GM18867 (cell line): ENCODE results near the gene FRY.
A peak's percentile ranks its signal among the peaks of the same experiment; 100 is the strongest.

Experiments used
- ATAC-seq: cut with Tn5 transposase; IDR thresholded peaks from one replicate; pipeline ENCODE4 v1.9.1; 2021; ENCODE audit warnings: mild to moderate bottlenecking, moderate library complexity; ENCODE audit not compliant: unreplicated experiment

Gene FRY

DNA sequence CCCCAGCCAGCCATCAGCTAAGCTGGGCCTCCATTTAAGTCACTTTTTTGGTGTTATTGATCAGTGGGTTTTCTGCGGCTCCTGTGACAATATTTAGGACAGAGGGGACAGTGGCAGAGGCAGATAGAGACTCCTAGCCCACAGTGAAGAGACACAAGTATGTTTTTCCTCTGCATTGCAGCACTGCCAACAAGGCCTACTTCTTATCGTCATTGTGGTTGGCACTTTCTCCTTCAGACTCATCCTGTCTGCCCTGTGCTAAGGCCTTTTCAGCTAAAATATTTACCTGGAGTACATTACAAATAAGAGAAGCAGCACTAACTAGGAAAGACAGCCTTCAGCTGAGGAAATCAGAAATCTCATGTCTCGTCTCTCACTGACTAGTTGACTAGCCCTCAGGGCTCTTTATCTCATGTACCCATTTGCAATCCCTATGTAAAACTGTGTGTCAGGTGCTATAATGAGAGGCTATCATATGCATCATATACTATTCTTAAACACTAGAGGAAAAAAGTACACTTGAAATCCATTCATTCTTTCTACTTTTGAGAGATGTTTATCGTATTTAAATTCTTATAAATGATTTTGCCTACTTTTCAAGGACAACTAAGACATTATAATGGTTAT, 221.4 kb downstream of the FRY start:
- ATAC-seq, result no peak

DNA sequence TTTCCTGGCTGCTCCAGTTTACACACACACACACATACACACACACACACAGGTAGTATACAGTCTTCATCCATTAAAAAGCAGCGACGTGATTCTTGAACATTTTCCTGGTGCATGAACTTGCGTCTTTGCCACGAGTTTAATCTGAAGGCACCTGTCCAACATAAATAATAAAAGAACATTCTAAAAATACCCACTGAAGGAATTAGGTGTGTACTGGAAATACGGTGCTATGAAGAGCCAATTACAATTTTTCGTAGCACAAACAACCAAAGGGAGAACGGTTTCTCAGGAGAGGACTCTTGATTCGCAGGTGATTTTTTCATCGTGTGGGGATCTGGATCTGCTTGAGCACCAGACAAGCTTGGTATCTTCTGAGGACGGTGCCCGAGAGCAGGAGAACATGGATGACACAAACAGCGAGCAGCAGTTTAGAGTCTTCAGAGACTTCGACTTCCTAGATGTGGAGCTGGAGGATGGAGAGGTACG, 222.4 kb downstream of the FRY start:
- no peak for ATAC-seq

DNA sequence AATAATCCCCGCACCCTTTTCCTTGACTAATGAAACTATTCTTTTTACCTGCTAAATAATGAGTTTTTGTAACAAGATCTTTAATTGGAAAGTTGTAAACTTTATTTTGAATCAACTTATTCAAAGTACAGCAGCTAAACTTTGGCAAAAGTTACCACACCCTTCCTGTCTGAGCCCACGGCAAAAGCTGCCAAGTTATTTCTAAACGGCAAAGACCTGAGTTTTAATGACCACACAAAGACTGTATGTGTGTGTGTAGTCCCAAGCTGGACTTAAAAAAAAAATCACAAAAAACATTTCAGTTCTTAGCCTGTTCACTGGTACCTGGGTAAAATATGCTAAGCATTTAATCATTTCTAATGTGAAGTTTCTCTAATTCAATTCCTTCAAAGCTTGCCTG, 222.8 kb downstream of the FRY start:
- ATAC-seq, result no peak

DNA sequence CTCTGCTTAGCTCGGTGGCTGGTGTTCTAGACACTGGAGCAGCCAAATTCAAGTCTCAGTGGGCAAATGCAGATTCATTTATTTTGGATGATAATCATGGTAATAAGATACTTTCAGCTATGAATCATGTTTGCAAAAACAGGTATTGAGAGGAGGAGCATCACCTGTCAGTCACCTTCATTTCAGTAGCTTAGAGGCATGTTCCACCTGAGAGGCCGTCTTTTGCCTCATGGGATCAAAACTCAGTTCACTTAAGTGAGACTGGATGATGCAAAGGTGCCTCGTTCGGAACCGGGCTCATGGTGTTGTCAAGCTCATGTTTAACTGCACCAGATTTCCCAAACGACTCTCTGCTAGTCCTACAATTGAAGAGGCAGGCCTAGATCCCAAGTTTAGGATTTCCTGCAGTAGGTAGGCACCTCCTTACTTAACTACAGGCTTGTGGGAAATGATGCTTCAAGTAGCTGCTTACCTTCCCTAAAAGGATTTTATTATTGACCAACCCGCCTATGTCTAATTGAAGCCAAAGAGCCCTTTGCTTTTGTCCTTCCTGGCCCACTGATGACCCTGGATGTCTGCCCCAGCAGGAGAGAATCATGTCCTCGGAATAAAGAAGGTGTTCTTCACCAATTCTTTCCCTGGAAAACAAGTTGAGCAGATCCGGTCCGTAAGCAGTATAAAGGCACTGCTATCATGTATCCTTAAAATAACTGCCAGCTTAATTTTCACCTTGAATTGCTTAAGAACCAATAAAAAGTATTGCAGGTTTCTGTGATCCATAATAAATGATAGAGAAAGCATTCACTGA, 223.5 kb downstream of the FRY start:
- ATAC-seq, result no peak

DNA sequence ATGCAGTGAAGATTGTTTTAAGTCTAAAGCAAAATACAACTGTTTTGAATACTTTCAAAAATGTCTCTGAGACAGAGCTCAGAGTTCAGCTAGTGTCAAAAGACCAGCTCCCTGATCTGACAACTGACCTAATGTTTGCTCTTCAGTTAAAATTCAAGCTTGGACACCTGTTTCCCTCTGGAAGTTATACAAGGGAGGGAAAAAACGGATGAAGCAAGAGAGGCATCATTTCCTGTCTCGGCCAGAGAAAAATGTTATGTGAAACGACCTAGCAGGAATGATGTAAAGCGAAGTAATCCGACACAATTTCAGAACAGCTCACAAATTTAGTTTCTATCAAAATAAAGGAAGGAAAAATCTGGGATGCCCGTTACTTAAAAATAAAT, 224.1 kb downstream of the FRY start:
- no peak for ATAC-seq

DNA sequence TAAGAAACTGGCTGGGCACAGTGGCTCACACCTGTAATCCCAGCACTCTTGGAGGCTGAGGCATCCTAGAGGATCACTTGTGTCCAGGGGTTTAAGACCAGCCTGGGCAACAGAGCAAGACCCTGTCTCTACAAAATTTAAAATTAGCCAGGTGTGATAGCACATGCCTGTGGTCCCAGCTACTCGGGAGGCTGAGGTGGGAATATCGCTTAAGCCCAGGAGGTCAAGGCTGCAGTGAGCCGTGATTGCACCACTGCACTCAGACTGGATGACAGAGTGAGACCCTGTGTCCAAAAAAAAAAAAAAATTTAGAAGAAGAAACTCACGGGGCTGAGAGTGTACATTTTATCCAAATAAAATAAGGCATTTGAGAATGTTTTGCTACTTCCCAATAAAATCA, 224.7 kb downstream of the FRY start:
- no peak for ATAC-seq

DNA sequence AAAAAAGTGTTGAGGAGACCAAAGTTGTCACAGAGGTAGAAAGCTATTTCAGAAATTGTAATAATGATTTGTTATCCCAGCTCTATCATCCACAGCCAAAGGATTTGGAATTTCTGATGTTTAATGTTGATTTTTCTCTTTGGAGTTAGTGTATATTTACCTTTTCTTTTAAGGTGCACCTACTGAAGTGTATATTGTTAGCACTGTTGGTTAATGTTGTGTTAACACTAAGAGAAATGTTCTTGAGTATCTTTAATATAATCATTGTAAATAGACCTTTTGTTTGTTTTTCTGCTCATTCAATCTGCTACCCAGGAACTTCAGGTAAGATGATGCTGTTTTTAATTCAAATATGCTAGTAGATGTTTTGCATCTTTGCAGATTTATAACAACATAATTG, 226.1 kb downstream of the FRY start:
- no peak for ATAC-seq

DNA sequence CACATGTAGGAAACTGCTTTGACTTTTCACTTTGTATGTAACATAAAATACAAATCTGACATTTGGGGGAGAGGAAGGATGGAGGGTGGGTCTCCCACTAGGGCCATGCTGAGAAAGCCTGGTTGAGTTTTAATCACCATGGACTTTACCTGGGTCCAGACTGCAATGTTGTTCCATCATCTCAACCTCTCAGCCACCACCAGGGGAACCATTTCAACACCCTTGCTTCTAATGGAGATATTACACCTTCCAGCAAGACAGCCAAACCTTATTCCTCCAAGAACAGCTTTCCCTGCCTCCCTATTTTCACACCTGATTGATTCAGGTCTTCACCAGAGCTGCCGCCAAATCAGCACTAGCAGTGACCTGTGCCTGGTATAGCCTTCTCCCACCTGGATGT, 227.5 kb downstream of the FRY start:
- ATAC-seq, result no peak

DNA sequence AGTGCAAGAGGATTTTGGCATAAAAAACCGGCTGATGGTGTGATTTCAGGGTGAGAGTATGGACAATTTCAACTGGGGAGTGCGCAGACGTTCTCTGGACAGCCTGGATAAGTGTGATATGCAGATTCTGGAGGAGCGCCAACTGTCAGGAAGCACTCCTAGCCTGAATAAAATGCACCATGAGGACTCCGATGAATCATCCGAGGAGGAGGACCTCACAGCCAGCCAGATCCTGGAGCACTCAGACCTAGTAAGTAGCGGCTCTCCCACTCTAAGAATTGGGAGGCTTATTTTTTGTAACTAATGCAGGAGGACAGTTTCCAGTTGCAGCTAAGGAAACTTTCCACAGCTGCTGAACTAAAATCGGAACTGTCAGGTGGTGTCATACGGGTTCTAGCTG, 230.0 kb downstream of the FRY start:
- ATAC-seq, result no peak

DNA sequence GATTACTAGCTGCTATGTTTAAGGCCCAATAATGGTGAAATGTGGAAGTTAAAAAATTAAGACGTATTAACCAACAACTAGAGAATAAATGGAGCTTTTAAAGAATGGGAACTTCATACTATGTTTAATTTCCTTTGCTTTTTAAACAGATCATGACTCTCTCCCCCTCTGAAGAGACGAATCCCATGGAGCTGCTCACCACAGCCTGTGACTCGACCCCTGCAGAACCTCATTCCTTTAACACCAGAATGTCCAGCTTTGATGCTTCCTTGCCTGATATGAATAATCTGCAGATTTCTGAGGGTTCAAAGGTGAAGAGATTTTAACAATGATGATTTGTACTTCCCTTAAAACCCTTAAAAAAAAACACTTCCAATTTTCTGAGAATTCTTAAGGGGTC, 230.6 kb downstream of the FRY start:
- ATAC-seq, result no peak

DNA sequence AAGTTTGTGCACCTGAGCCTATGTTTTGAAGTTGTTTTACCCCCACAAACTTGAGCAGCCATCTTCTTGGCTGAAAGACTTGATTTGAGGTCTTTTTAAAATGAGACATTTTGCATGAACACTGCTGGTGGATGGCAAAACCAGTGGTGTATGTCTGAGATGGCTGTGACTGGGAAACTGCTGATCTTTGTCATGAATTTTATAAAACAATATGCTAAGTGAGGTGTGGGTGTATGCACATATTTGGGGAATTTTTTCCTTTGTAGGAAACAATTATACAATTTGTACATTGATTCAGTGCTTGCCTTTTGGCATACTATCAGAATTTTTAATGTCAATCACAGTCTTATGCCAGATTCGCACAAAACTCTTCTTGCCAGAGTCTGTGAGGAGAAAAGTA, 231.0 kb downstream of the FRY start:
- no peak for ATAC-seq

DNA sequence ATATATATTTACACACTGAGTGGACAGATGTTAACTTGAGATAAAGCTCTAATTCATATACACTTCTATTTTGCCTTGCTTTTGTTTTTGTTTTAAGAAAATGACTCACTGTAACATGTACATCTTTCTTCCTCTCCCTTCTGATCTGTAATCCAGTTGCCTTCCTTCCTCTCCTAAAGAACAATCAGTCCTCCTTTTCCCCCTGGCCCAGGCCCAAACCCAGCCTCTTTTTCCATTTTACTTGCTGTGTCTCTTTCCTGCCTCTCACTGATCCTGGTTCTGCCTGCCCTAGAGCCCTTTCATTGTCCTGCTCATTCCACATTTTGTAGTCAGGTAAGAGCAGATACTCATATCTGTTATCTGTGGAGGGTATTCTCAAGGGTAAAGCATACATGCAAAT, 232.8 kb downstream of the FRY start:
- no peak for ATAC-seq

DNA sequence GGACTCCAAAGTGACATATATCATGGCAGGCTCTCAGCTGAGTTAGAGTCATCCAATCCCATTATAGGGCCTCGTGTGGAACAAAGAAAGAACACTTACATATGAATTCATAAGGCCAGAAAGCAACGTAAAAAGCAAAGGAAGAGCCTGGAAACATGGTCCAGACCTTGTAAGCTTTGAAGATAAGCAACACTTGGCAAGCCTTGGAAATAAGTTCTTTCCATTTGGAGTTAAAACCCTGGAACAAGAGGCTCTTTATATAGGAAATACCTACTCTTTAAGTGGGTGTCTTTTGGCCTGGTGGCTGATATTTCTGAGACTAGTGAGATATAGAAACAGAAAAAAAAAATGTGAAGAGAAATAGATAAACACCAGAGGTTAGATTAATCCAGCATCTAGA, 234.2 kb downstream of the FRY start:
- ATAC-seq, result no peak

DNA sequence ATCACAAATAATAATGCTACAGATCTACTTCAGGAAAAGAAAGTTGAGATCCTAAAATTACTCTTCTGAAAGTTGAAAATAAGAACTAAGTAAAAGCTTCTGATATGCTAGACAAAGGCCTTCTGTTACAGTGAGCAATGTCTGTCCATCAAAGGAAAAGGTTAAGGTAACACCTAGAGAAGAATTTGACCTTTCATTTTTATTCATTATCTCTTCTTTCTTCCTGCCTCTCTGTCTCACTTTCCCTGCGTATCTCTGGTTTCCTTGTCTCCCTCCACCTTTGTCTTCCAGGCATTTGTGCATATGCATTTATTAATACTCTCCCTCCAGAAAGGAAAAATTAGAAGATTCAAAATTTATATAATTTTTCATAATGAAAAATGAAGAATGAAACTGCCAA, 234.6 kb downstream of the FRY start:
- no peak for ATAC-seq

DNA sequence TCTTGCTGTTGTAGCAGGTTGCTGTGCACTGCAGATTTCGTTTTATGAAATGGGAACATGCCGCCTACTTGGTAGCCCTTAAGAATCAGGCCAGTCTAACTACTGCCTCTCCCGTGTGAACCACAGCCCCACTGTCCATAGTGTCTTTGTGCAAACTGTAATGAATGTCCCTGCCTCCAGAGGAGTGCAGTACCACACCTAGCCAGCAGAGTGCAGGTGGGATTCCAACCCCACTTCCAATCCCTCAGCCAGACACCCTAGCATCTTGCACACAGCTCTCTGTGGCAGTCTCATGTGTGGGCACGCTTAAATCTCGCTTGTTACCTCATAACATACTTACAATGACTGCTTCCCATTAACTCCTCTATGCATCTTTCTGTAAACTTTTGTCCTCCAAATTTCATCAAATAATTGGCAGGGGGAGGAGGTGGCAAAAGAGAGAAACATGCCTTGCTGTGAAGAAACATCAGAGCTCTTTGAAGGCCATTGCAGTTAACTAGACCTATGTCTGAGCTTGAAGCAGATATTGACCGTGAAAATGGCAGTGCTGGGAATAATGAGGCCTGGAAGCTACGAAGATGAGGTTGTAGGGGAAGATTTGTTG, 236.4 kb downstream of the FRY start:
- peak; percentile 99 for ATAC-seq

DNA sequence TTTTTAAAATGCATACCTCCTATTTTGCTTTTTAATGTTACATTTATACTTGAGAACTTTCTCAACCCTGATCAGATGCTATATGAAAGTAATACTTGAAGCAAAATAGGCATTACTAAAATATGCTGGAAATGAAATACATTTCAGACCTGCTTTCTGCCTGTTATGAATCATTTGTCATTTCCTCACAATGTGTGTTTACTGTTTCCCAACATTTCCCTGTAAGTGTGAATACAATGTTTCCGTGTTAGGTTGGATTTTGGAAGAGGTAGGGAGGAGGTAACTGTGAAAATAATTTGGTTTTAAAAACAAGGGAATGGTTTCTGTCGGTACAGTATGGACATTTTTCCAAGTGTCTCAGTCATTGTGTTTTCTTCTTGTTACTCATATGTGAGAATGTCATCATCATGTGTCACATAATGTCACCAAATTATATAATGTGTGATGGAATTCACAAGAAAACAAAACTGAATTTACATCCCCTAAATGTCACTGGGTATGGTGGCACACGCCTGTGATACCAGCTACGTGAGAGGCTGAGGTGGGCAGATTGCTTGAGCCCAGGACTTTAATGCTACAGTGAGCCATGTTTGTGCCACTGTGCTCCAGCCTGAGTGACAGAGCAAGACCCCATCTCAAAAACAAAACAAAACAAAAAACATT, 240.6 kb downstream of the FRY start:
- no peak for ATAC-seq

DNA sequence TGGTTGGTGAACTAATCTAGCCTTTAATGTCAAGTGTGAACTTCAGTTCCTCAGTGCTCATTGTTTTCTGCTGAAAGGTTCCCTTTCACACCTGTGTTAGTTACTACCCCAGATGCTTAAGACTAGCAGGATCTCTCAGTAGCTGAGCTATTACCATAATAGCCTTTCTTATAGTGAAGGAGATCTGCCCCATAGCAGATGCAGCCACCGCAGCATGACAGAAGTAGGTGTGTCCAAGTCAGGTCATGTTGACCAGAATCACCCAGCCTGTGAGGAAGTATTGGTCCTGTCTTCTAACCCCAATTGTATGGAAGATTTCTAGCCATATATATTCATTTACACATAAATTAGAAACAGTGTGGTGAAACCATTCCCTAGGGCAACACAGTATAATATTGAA, 246.3 kb downstream of the FRY start:
- ATAC-seq, result no peak

DNA sequence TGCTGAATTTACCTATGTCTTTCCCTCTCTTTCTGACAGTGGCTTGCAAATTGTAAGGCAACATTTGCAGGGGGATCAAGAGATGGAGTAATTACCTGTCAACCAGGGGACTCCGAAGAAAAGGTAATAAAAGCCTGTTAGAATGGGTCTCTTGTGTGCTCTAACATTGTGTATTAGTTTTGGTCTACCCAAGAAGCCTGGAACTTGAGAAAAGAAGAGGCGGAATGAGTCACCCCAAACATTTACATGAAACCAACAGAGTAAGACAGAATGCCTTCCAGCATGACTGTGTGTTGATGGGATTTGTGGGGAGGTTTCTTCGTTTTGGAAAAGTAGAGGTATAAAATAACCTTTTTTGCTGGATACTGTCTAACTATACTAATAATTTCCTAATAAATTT, 246.9 kb downstream of the FRY start:
- ATAC-seq, result no peak

DNA sequence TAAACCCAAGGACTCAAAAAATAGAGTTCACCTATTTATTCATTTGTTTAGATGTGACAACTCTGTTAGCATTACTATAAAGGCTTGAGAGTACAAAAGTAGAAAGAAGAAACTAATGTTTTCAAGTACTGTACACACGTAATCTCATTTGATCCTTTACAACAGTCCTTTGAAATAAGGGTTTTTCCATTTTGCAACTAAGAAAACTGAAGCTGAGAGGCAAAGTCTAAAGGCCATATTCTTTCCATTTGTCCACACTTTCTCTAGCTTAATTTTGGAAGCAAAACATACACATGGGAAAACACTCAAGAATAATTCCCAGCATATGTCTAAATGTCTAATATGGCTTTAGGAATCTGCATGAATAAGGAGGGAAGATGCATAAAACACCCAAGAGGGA, 249.5 kb downstream of the FRY start:
- no peak for ATAC-seq

DNA sequence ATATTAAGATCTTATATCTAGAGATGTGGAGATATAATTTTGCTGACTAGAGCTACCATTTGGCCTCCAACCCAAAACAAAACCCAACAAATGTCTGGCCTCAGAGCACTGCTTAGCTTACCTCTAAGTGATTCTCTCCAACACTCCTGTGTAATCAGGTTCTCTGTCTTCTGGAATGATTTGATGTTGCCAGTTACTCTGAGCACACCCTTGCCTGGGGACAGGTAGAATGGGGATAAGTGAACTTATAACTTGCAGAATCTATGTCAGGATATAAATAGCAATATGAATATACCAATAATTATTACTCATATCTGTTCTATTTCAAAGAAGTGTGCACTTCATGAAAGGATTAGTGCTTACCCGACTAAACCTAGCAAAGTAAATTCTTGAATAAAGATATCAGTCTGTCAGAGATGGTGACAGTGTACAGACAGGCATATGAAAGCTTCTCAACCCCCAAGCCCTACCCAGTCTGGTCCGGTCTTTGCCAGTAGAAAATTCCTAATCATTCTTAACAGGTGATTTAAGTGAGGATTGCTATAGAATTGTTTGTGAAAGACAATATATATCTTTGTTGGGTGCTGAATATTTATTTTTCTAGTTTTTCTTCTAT, 250.6 kb downstream of the FRY start:
- ATAC-seq, result no peak

DNA sequence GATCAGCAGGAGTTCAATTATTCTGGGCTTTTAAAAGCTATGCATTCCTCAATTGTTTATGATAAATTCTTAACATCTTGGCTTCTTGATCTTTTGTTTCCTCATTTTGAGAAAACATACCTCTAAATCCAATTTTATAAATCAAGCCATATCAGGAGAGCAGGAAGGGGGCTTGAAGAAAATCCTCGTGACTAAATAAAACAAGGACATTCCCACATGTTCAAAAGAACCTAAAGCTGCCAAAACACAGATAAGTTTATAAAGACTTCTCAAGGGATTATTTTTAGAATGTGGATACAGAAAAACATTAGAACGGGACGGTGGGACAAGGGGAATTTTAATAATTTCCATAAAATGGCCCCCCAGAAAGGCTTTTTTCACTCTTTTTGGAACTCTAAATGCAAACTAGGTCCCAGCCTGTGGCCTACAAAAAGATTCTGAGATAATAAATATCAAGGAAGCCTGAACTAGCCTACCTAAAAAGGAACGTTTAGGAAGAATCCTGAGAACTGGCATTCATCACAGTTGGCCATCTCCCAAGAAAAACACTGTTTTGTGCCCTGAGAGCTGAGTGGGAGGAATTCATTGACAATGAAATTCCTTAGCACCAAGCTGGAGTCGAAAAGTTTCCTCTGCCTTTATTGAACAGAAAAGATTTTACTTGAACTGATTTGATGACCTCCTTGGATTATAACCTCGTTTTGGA, 253.5 kb downstream of the FRY start:
- no peak for ATAC-seq
